Measurements from ENCODE around the gene PFAS.

GRCh38 chr17:8257801-8258200 lies 8.7 kb downstream of the PFAS start:
- TF ChIP-seq CTCF (IDR thresholded peaks at IDR 0.05): no peak
- TF ChIP-seq POLR2A (IDR thresholded peaks at IDR 0.05): no peak

Measured in esophagus squamous epithelium (tissue), 4 donors.